Uterus (tissue), 4 donors: ENCODE measurements around the gene SCNN1B. TPM values are rescaled to one million over a fixed set of nuclear protein-coding genes. Genes with fewer than 3 reads are reported as not detected.

Source experiments
- DNase-seq, 2 donors: peaks; one replicate each; pipeline ENCODE4 v3.0.0-alpha.2; 2019 to 2020
- H3K27ac ChIP-seq, 2 donors: fragments of 200-600 bp; sonication (generic); 1 replicate in 1 of 2; 2 replicates in 1 of 2; pipeline ENCODE4 v1.5.1; 2016 to 2018
- H3K27me3 ChIP-seq, 2 donors: fragments of 200-600 bp; sonication (generic); one replicate each; pipeline ENCODE4 v1.5.1; 2018 to 2019; ENCODE audit warnings: control low read depth in 1 of 2
- H3K36me3 ChIP-seq, 2 donors: fragments of 200-600 bp; sonication (generic); one replicate each; pipeline ENCODE4 v1.5.1; 2019; ENCODE audit warnings: control low read depth in 1 of 2
- H3K4me1 ChIP-seq, 2 donors: fragments of 200-600 bp; sonication (generic); one replicate each; pipeline ENCODE4 v1.5.1; 2018 to 2019; ENCODE audit warnings: control low read depth in 1 of 2
- H3K4me3 ChIP-seq, 2 donors: fragments of 200-600 bp; sonication (generic); 1 replicate in 1 of 2; 2 replicates in 1 of 2; pipeline ENCODE4 v1.5.1; 2018 to 2019; ENCODE audit warnings: mild to moderate bottlenecking in 1 of 2
- H3K9me3 ChIP-seq, 2 donors: fragments of 200-600 bp; sonication (generic); one replicate each; pipeline ENCODE4 v1.5.1; 2019; ENCODE audit warnings: control low read depth in 1 of 2
- POLR2A ChIP-seq, 2 donors: fragments of 450-650 bp; IDR thresholded peaks; one replicate each; pipeline ENCODE4 v1.6.1; 2016; ENCODE audit warnings: antibody characterized with exemption in 2 of 2, mild to moderate bottlenecking in 1 of 2, moderate library complexity in 1 of 2
- intact Hi-C: fragments of 100-400 bp; cut with DNase I; formaldehyde crosslinking; loops from one replicate; pipeline ENCODE4 v1.15.1; 2023; ENCODE audit warnings: low total_unique reads
- total RNA-seq, 4 donors: library from RNA; depleted of rRNA in 3 of 4; stranded (reverse); fragments of >200 nt in 3 of 4; gene quantifications; one replicate each; pipeline versions ENCODE4 v1.1.0 to v1.2.4, GENCODE V29; 2014 to 2023
- TF ChIP-seq, protein P1 (sequence below), 4 experiments: fragments of 200-600 bp in 2 of 4; fragments of 450-650 bp in 2 of 4; sonication (generic) in 2 of 4; IDR thresholded peaks; one replicate each; pipeline ENCODE4 v1.5.1; 2016 to 2019; ENCODE audit warnings: antibody characterized with exemption in 4 of 4, mild to moderate bottlenecking in 2 of 4, moderate library complexity in 1 of 4
- donor health status: DM: yes; HTN: yes; CAD: no.

Gene SCNN1B
- total RNA-seq, 4 donors from 2014 or later: 0.14 to 9.6 (median 1.9) TPM

GRCh38 chr16:23416816-23417215 is 114.7 kb downstream of the SCNN1B start:
- no peak for DNase-seq
- no peaks in the 10 kb centered on the region for H3K27me3 ChIP-seq
- H3K4me1 ChIP-seq: no peaks in the 10 kb centered on the region
- H3K4me3 ChIP-seq: no peak overlapping the region
- TF ChIP-seq, protein P1, sequence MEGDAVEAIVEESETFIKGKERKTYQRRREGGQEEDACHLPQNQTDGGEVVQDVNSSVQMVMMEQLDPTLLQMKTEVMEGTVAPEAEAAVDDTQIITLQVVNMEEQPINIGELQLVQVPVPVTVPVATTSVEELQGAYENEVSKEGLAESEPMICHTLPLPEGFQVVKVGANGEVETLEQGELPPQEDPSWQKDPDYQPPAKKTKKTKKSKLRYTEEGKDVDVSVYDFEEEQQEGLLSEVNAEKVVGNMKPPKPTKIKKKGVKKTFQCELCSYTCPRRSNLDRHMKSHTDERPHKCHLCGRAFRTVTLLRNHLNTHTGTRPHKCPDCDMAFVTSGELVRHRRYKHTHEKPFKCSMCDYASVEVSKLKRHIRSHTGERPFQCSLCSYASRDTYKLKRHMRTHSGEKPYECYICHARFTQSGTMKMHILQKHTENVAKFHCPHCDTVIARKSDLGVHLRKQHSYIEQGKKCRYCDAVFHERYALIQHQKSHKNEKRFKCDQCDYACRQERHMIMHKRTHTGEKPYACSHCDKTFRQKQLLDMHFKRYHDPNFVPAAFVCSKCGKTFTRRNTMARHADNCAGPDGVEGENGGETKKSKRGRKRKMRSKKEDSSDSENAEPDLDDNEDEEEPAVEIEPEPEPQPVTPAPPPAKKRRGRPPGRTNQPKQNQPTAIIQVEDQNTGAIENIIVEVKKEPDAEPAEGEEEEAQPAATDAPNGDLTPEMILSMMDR (IDR thresholded peaks at IDR 0.05): no peak
- TF ChIP-seq POLR2A (IDR thresholded peaks at IDR 0.05): no peak
- no peaks in the 10 kb centered on the region for H3K9me3 ChIP-seq
- no peak overlapping the region for H3K27ac ChIP-seq
- no peaks in the 10 kb centered on the region for H3K36me3 ChIP-seq
- intact Hi-C loops: no loop called here

GRCh38 chr16:23420011-23420410 is 117.9 kb downstream of the SCNN1B start:
- H3K36me3 ChIP-seq: no peaks in the 10 kb centered on the region
- H3K4me1 ChIP-seq: no peaks in the 10 kb centered on the region
- H3K9me3 ChIP-seq: no peaks in the 10 kb centered on the region
- no peak for DNase-seq
- no peak for TF ChIP-seq POLR2A (IDR thresholded peaks at IDR 0.05)
- TF ChIP-seq, protein P1 (IDR thresholded peaks at IDR 0.05): no peak
- intact Hi-C loops: no loop called here
- H3K27ac ChIP-seq: no peak overlapping the region
- no peak overlapping the region for H3K4me3 ChIP-seq
- H3K27me3 ChIP-seq: no peaks in the 10 kb centered on the region

- H3K27me3 ChIP-seq: no peaks in the 10 kb centered on the region
- intact Hi-C loops: no loop called here
- H3K9me3 ChIP-seq: no peaks in the 10 kb centered on the region
- peak in 1 of 2 donors; percentile 40 for TF ChIP-seq POLR2A (IDR thresholded peaks at IDR 0.05)
- TF ChIP-seq, protein P1 (IDR thresholded peaks at IDR 0.05): peak in 1 of 4 experiments; percentile 2
- DNase-seq: peak; percentile 79 to 94
- no peaks in the 10 kb centered on the region for H3K36me3 ChIP-seq
- no peaks in the 10 kb centered on the region for H3K4me1 ChIP-seq
- peak overlapping the region; percentile 92 to 98 for H3K27ac ChIP-seq
- H3K4me3 ChIP-seq: no peak overlapping the region
Observed at GRCh38 chr16:23423496-23424049, 121.5 kb downstream of the SCNN1B start.

- DNase-seq: no peak
- Histone ChIP-seq H3K36me3 (no peaks in the 10 kb centered on the region), H3K4me1 (no peaks in the 10 kb centered on the region), H3K4me3 (no peak overlapping the region), H3K27ac (peak overlapping the region; percentile 92 to 98), H3K9me3 (no peaks in the 10 kb centered on the region), H3K27me3 (no peaks in the 10 kb centered on the region)
- intact Hi-C loops: no loop called here
- TF ChIP-seq, protein P1 (IDR thresholded peaks at IDR 0.05): no peak
- no peak for TF ChIP-seq POLR2A (IDR thresholded peaks at IDR 0.05)
Observed at GRCh38 chr16:23424292-23424958, 122.3 kb downstream of the SCNN1B start.

DNA sequence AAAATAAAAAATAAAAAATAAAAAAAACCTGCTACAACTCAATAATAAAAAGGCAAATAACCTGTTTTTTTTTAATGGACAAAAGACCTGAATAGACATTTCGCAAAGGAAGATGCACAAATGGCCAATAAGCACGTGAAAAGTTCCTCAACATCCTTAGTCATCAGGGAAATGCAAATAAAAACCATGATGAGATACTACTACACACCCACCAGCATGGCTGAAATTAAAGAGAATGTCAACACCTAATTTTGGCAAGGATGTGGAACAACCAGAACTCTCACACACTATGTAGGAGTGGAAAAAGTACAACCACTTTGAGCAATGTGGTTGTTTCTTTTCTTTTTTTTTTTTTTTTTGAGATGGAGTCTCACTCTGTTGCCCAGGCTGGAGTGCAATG is 126.2 kb downstream of the SCNN1B start:
- H3K27me3 ChIP-seq: no peaks in the 10 kb centered on the region
- intact Hi-C loops: no loop called here
- TF ChIP-seq, protein P1 (IDR thresholded peaks at IDR 0.05): no peak
- TF ChIP-seq POLR2A (IDR thresholded peaks at IDR 0.05): no peak
- H3K9me3 ChIP-seq: no peaks in the 10 kb centered on the region
- no peaks in the 10 kb centered on the region for H3K4me1 ChIP-seq
- H3K36me3 ChIP-seq: no peaks in the 10 kb centered on the region
- H3K4me3 ChIP-seq: no peak overlapping the region
- DNase-seq: no peak
- H3K27ac ChIP-seq: no peak overlapping the region
